ENCODE results near the gene RILPL1. TPM values are rescaled to one million over a fixed set of nuclear protein-coding genes. Genes with fewer than 3 reads are reported as not detected.

The RILPL1 gene
- total RNA-seq, 1 experiment from 2014 or later: 10.2 TPM

- CTCF ChIA-PET: no interaction called here
These were observed 44.8 kb downstream of the RILPL1 start for GRCh38 chr12:123488539-123489230.

DNA sequence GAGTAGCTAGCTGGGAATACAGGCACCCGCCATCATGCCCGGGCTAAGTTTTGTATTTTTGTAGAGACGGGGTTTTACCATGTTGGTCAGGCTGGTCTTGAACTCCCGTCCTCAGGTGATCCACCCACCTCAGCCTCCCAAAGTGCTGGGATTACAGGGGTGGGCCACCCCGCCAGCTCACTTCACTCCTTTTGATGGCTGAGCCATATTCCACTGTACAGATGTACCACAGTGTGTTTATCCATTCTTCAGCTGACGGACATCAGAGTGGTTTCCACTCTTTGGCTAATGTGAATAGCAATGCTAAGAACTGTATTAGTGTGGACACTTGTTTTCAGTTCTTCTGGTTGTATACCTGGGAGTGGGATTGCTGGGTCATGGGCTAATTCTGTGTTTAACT, 46.1 kb downstream of the RILPL1 start:
- no peak for TF ChIP-seq EZH2 (IDR thresholded peaks at IDR 0.05; ENCODE audit: borderline replicate concordance, low read depth, low read length, poor library complexity, severe bottlenecking)
- no peak for TF ChIP-seq CTCF (conservative IDR thresholded peaks at IDR 0.05; ENCODE audit: low read depth, low read length)
- CTCF ChIA-PET: no interaction called here
- Histone ChIP-seq H3K9me3 (ENCODE audit: low read depth, low read length, poor library complexity, severe bottlenecking) (no peaks in the 10 kb centered on the region), H3K27ac (ENCODE audit: low read depth, low read length, poor library complexity, severe bottlenecking) (no peak overlapping the region), H3K27me3 (replicated peaks; ENCODE audit: insufficient read depth, low read depth, low read length, poor library complexity) (no peaks in the 10 kb centered on the region), H3K4me3 (ENCODE audit: low read depth, low read length, poor library complexity, severe bottlenecking) (no peak overlapping the region), H3K4me1 (ENCODE audit: insufficient read depth, low read length, poor library complexity, severe bottlenecking) (no peaks in the 10 kb centered on the region), H3K36me3 (ENCODE audit: insufficient read depth, low read length, poor library complexity, severe bottlenecking) (no peaks in the 10 kb centered on the region)
- POLR2A ChIA-PET (ENCODE audit: low non-redundant PET): interaction anchor here (0.7 kb wide), 1 partner anchor 230 kb away, joined by 10 read pairs; no protein-coding TSS in a partner anchor
- BruUV-seq (replicated peaks): no TSS peak
- no peak for DNase-seq (ENCODE audit: low spot score)
- intact Hi-C loops (cut with micrococcal nuclease; ENCODE audit: unreplicated experiment): no loop called here

More at GRCh38 chr12:123488539-123489230, 44.8 kb downstream of the RILPL1 start:
- intact Hi-C loops (cut with micrococcal nuclease; ENCODE audit: unreplicated experiment): no loop called here
- BruUV-seq (replicated peaks): no TSS peak
- no peak for DNase-seq (ENCODE audit: low spot score)
- no peaks in the 10 kb centered on the region for H3K9me3 ChIP-seq (ENCODE audit: low read depth, low read length, poor library complexity, severe bottlenecking)
- POLR2A ChIA-PET (ENCODE audit: low non-redundant PET): no interaction called here
- no peaks in the 10 kb centered on the region for H3K36me3 ChIP-seq (ENCODE audit: insufficient read depth, low read length, poor library complexity, severe bottlenecking)
- H3K4me1 ChIP-seq (ENCODE audit: insufficient read depth, low read length, poor library complexity, severe bottlenecking): no peaks in the 10 kb centered on the region
- H3K27me3 ChIP-seq (replicated peaks; ENCODE audit: insufficient read depth, low read depth, low read length, poor library complexity): no peaks in the 10 kb centered on the region
- TF ChIP-seq EZH2 (IDR thresholded peaks at IDR 0.05; ENCODE audit: borderline replicate concordance, low read depth, low read length, poor library complexity, severe bottlenecking): no peak
- TF ChIP-seq CTCF (conservative IDR thresholded peaks at IDR 0.05; ENCODE audit: low read depth, low read length): no peak
- no peak overlapping the region for H3K4me3 ChIP-seq (ENCODE audit: low read depth, low read length, poor library complexity, severe bottlenecking)
- H3K27ac ChIP-seq (ENCODE audit: low read depth, low read length, poor library complexity, severe bottlenecking): no peak overlapping the region

DNA sequence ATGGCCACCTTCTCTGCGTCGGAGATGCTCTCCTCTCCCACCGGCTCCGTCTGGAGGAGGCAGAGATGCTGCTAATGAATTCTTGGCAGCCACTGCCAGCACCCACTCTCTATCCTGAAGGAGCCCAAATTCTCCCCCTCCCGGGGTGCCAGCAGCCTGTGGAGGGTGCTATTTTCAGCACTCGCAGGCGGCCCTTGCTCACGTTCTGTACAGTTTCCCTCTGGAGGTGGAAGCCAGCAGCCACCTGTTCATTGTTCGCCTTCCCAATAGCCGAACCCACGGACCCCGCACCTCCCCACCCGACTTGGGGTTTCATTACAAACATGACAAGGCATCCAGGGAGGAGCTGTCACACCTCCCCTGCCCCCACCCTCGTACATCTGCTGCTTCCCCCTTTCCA, 47.8 kb downstream of the RILPL1 start:
- TF ChIP-seq EZH2 (IDR thresholded peaks at IDR 0.05; ENCODE audit: borderline replicate concordance, low read depth, low read length, poor library complexity, severe bottlenecking) (no peak), CTCF (conservative IDR thresholded peaks at IDR 0.05; ENCODE audit: low read depth, low read length) (no peak)
- ChIA-PET POLR2A (ENCODE audit: low non-redundant PET) (no interaction called here), CTCF (no interaction called here)
- DNase-seq (ENCODE audit: low spot score): no peak
- BruUV-seq (replicated peaks): no TSS peak
- intact Hi-C loops (cut with micrococcal nuclease; ENCODE audit: unreplicated experiment): no loop called here
- Histone ChIP-seq H3K4me3 (ENCODE audit: low read depth, low read length, poor library complexity, severe bottlenecking) (no peak overlapping the region), H3K4me1 (ENCODE audit: insufficient read depth, low read length, poor library complexity, severe bottlenecking) (no peaks in the 10 kb centered on the region), H3K27me3 (replicated peaks; ENCODE audit: insufficient read depth, low read depth, low read length, poor library complexity) (no peaks in the 10 kb centered on the region), H3K36me3 (ENCODE audit: insufficient read depth, low read length, poor library complexity, severe bottlenecking) (no peaks in the 10 kb centered on the region), H3K27ac (ENCODE audit: low read depth, low read length, poor library complexity, severe bottlenecking) (no peak overlapping the region), H3K9me3 (ENCODE audit: low read depth, low read length, poor library complexity, severe bottlenecking) (no peaks in the 10 kb centered on the region)

Data from A673 (cell line).